ENCODE data around the gene RIF1. TPM values are rescaled to one million over a fixed set of nuclear protein-coding genes. Genes with fewer than 3 reads are reported as not detected.

RIF1 gene
- total and polyA plus RNA-seq, 4 donors, result 4.3 to 78.3 (median 16.3) TPM

GRCh38 chr2:151506170-151506569 is 96.5 kb downstream of the RIF1 start:
- 99% methylated on average over 4 of the region's 4 CpGs for WGBS, 2 donors
- DNase-seq (no peak), ATAC-seq (ENCODE audit: insufficient read depth, low FRiP score) (no peak)
- Histone ChIP-seq H3K27me3 (ENCODE audit: control insufficient read depth in 3 of 3, insufficient read depth in 3 of 3, low read length in 2 of 3) (no peaks in the 10 kb centered on the region), H3K9me3 (ENCODE audit: control insufficient read depth in 4 of 4, insufficient read depth in 3 of 4, low read length in 3 of 4) (no peaks in the 10 kb centered on the region), H3K27ac (ENCODE audit: low read depth in 1 of 2, low read length in 1 of 2) (no peak overlapping the region), H3K4me3 (no peak overlapping the region), H3K9ac (ENCODE audit: insufficient read depth in 1 of 2, low read length in 2 of 2) (no peak overlapping the region), H3K4me1 (ENCODE audit: control insufficient read depth in 5 of 5, insufficient read depth in 5 of 5, low read length in 5 of 5) (no peaks in the 10 kb centered on the region), H3K36me3 (ENCODE audit: control insufficient read depth in 4 of 4, insufficient read depth in 4 of 4, low read length in 4 of 4) (no peaks in the 10 kb centered on the region)
- no peak for TF ChIP-seq CTCF (IDR thresholded peaks at IDR 0.05; ENCODE audit: control extremely low read depth, extremely low read depth)

GRCh38 chr2:151508519-151508918 is 98.8 kb downstream of the RIF1 start:
- no peak for TF ChIP-seq CTCF (IDR thresholded peaks at IDR 0.05; ENCODE audit: control extremely low read depth, extremely low read depth)
- Histone ChIP-seq H3K9ac (ENCODE audit: insufficient read depth in 1 of 2, low read length in 2 of 2) (no peak overlapping the region), H3K27ac (ENCODE audit: low read depth in 1 of 2, low read length in 1 of 2) (no peak overlapping the region), H3K36me3 (ENCODE audit: control insufficient read depth in 4 of 4, insufficient read depth in 4 of 4, low read length in 4 of 4) (no peaks in the 10 kb centered on the region), H3K27me3 (ENCODE audit: control insufficient read depth in 3 of 3, insufficient read depth in 3 of 3, low read length in 2 of 3) (no peaks in the 10 kb centered on the region), H3K4me3 (no peak overlapping the region), H3K4me1 (ENCODE audit: control insufficient read depth in 5 of 5, insufficient read depth in 5 of 5, low read length in 5 of 5) (no peaks in the 10 kb centered on the region), H3K9me3 (ENCODE audit: control insufficient read depth in 4 of 4, insufficient read depth in 3 of 4, low read length in 3 of 4) (no peaks in the 10 kb centered on the region)
- 88 to 90% methylated on average over 3 of the region's 3 CpGs for WGBS, 2 donors
- ATAC-seq (ENCODE audit: insufficient read depth, low FRiP score) (no peak), DNase-seq (peak in 1 of 3 donors; percentile 9)

- H3K27me3 ChIP-seq (ENCODE audit: control insufficient read depth in 3 of 3, insufficient read depth in 3 of 3, low read length in 2 of 3), result no peaks in the 10 kb centered on the region
- no peak for TF ChIP-seq CTCF (IDR thresholded peaks at IDR 0.05; ENCODE audit: control extremely low read depth, extremely low read depth)
- no peak overlapping the region for H3K9ac ChIP-seq (ENCODE audit: insufficient read depth in 1 of 2, low read length in 2 of 2)
- H3K9me3 ChIP-seq (ENCODE audit: control insufficient read depth in 4 of 4, insufficient read depth in 3 of 4, low read length in 3 of 4), result no peaks in the 10 kb centered on the region
- no peaks in the 10 kb centered on the region for H3K4me1 ChIP-seq (ENCODE audit: control insufficient read depth in 5 of 5, insufficient read depth in 5 of 5, low read length in 5 of 5)
- H3K4me3 ChIP-seq, result no peak overlapping the region
- H3K36me3 ChIP-seq (ENCODE audit: control insufficient read depth in 4 of 4, insufficient read depth in 4 of 4, low read length in 4 of 4), result no peaks in the 10 kb centered on the region
- WGBS, 2 donors, result 89 to 93% methylated on average over 3 of the region's 3 CpGs
- DNase-seq, result no peak
- no peak for ATAC-seq (ENCODE audit: insufficient read depth, low FRiP score)
- no peak overlapping the region for H3K27ac ChIP-seq (ENCODE audit: low read depth in 1 of 2, low read length in 1 of 2)
Measured at GRCh38 chr2:151518802-151519201, 109.1 kb downstream of the RIF1 start.

GRCh38 chr2:151520976-151521375 is 111.3 kb downstream of the RIF1 start:
- H3K27ac ChIP-seq (ENCODE audit: low read depth in 1 of 2, low read length in 1 of 2), result no peak overlapping the region
- DNase-seq (no peak), ATAC-seq (ENCODE audit: insufficient read depth, low FRiP score) (no peak)
- WGBS, 2 donors, result 70 to 76% methylated on average over 1 of the region's 1 CpG
- TF ChIP-seq CTCF (IDR thresholded peaks at IDR 0.05; ENCODE audit: control extremely low read depth, extremely low read depth), result no peak
- no peak overlapping the region for H3K9ac ChIP-seq (ENCODE audit: insufficient read depth in 1 of 2, low read length in 2 of 2)
- peaks cover 0 to 2% (median 0%) of the 10 kb centered on the region in 5 donors for H3K4me1 ChIP-seq (ENCODE audit: control insufficient read depth in 5 of 5, insufficient read depth in 5 of 5, low read length in 5 of 5)
- no peak overlapping the region for H3K4me3 ChIP-seq
- H3K36me3 ChIP-seq (ENCODE audit: control insufficient read depth in 4 of 4, insufficient read depth in 4 of 4, low read length in 4 of 4), result no peaks in the 10 kb centered on the region
- H3K9me3 ChIP-seq (ENCODE audit: control insufficient read depth in 4 of 4, insufficient read depth in 3 of 4, low read length in 3 of 4), result peaks cover 0 to 2% (median 0%) of the 10 kb centered on the region in 4 donors
- no peaks in the 10 kb centered on the region for H3K27me3 ChIP-seq (ENCODE audit: control insufficient read depth in 3 of 3, insufficient read depth in 3 of 3, low read length in 2 of 3)

Measured in lung (tissue), 12 donors.